ENCODE data around the gene LPP. TPM values are rescaled to one million over a fixed set of nuclear protein-coding genes. Genes with fewer than 3 reads are reported as not detected.

The LPP gene
- total RNA-seq, 3 donors from 2014 or later, result 262 to 816 (median 325) TPM

GRCh38 chr3:188453431-188454384 lies 299.8 kb downstream of the LPP start:
- ATAC-seq (peak; percentile 94), DNase-seq (no peak)
- Histone ChIP-seq H3K9me3 (no peaks in the 10 kb centered on the region), H3K4me3 (no peak overlapping the region), H3K4me1 (ENCODE audit: low read depth) (no peaks in the 10 kb centered on the region), H3K36me3 (ENCODE audit: low read depth) (no peaks in the 10 kb centered on the region)
- TF ChIP-seq CTCF (IDR thresholded peaks at IDR 0.05), result no peak
- intact Hi-C loops (cut with DNase I, micrococcal nuclease), result no loop called here

- intact Hi-C loops (cut with DNase I, micrococcal nuclease), result no loop called here
- no peak for ATAC-seq
- no peak for TF ChIP-seq CTCF (IDR thresholded peaks at IDR 0.05)
- Histone ChIP-seq H3K4me3 (no peak overlapping the region), H3K36me3 (ENCODE audit: low read depth) (no peaks in the 10 kb centered on the region), H3K9me3 (no peaks in the 10 kb centered on the region), H3K4me1 (ENCODE audit: low read depth) (no peaks in the 10 kb centered on the region)
- no peak for DNase-seq
Measured at GRCh38 chr3:188455748-188456147, 301.8 kb downstream of the LPP start.

DNA sequence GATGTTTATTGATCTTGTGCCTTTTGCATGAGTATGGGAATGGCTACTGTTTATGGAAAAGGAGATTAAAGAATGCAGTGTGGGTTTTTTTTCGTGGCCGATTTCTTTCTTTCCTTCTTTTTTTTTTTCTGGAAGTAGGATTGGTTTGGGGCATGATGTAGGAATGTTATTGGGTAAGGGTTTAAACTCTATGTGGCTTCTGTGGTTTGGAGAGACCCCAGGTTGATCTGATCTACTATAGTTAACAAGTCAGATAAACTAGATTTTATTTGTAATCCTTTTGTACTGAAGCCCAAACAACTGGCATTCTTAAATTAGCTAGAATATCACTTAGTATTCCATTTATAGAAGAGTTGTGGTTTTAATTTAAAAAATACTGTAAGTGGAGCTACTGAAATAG lies 304.8 kb downstream of the LPP start:
- Histone ChIP-seq H3K4me3 (no peak overlapping the region), H3K9me3 (no peaks in the 10 kb centered on the region), H3K4me1 (ENCODE audit: low read depth) (no peaks in the 10 kb centered on the region), H3K36me3 (ENCODE audit: low read depth) (no peaks in the 10 kb centered on the region)
- DNase-seq (no peak), ATAC-seq (no peak)
- intact Hi-C loops (cut with DNase I, micrococcal nuclease), result no loop called here
- TF ChIP-seq CTCF (IDR thresholded peaks at IDR 0.05), result no peak

DNA sequence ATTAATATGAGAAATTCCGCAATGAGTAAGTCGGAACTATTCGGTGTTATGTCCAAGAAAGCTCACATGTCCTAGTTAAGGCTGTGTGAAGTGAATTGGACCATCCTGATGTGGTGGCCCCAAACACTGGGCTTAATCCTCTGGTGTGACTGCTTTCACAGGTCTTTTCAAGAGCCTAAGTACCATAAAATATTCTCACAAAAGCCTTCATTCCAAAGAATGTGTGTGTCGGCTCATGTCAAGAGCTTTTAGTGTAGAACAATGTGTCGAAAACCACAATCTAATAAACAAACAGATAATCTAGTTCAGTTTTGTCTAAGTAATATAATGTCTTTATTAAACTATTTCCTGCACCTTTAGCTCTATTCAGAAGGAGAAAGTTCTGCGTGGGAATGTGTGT lies 311.4 kb downstream of the LPP start:
- Histone ChIP-seq H3K4me3 (no peak overlapping the region), H3K36me3 (ENCODE audit: low read depth) (no peaks in the 10 kb centered on the region), H3K4me1 (ENCODE audit: low read depth) (no peaks in the 10 kb centered on the region), H3K9me3 (no peaks in the 10 kb centered on the region)
- TF ChIP-seq CTCF (IDR thresholded peaks at IDR 0.05), result no peak
- ATAC-seq (no peak), DNase-seq (no peak)
- intact Hi-C loops (cut with DNase I, micrococcal nuclease), result no loop called here

DNA sequence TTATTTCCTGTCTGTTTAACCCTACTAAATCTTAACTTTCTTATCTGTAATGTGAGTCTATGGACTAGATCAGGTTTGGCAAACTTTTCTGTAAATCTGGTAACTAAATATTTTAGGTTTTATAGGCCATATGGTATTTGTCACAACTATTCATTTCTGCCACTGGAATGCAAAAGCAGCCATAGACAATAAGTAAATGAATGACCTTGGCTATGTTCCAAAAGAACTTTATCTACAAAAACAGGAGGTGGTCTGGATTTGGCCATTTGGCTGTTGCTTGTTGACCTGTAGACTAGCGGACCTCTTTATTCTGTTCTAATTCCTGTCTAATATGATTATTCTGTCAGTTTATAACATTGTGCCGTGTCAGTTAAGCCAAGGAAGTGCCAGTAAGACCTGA lies 314.2 kb downstream of the LPP start:
- Histone ChIP-seq H3K4me1 (ENCODE audit: low read depth) (no peaks in the 10 kb centered on the region), H3K4me3 (no peak overlapping the region), H3K9me3 (no peaks in the 10 kb centered on the region), H3K36me3 (ENCODE audit: low read depth) (no peaks in the 10 kb centered on the region)
- TF ChIP-seq CTCF (IDR thresholded peaks at IDR 0.05), result no peak
- DNase-seq (no peak), ATAC-seq (no peak)
- intact Hi-C loops (cut with DNase I, micrococcal nuclease), result no loop called here
